ENCODE data around the gene GATA2.

The GATA2 gene

GRCh38 chr3:128480278-128480677 is 12.7 kb downstream of the GATA2 start:
- TF ChIP-seq CEBPB (IDR thresholded peaks at IDR 0.05), result no peak
- no peak for TF ChIP-seq NFIC (IDR thresholded peaks at IDR 0.05)
- TF ChIP-seq YY1 (IDR thresholded peaks at IDR 0.05; ENCODE audit: low read depth), result no peak
- no peak for TF ChIP-seq TAF1 (IDR thresholded peaks at IDR 0.05; ENCODE audit: low read depth)
- TF ChIP-seq RAD21 (IDR thresholded peaks at IDR 0.05; ENCODE audit: low read depth), result no peak
- TF ChIP-seq TCF12 (IDR thresholded peaks at IDR 0.05; ENCODE audit: low read depth), result no peak
- TF ChIP-seq ZBTB7A (IDR thresholded peaks at IDR 0.05; ENCODE audit: low read depth), result no peak
- TF ChIP-seq MAX (IDR thresholded peaks at IDR 0.05), result no peak
- TF ChIP-seq FOXM1 (IDR thresholded peaks at IDR 0.05; ENCODE audit: borderline replicate concordance, low read depth), result no peak
- TF ChIP-seq EP300 (IDR thresholded peaks at IDR 0.05; ENCODE audit: borderline replicate concordance), result no peak
- TF ChIP-seq REST (IDR thresholded peaks at IDR 0.05; ENCODE audit: low read depth), result no peak
- TF ChIP-seq USF1 (IDR thresholded peaks at IDR 0.05), result no peak
- TF ChIP-seq TEAD4 (IDR thresholded peaks at IDR 0.05), result no peak
- TF ChIP-seq CREB1 (IDR thresholded peaks at IDR 0.05; ENCODE audit: low read depth), result no peak
- no peak for TF ChIP-seq EGR1 (IDR thresholded peaks at IDR 0.05)

- no peak for TF ChIP-seq TAF1 (IDR thresholded peaks at IDR 0.05; ENCODE audit: low read depth)
Measured at GRCh38 chr3:128479558-128480086, 13.4 kb downstream of the GATA2 start.

GRCh38 chr3:128478576-128479506 is 14.2 kb downstream of the GATA2 start:
- TF ChIP-seq FOXM1 (IDR thresholded peaks at IDR 0.05; ENCODE audit: borderline replicate concordance, low read depth), result no peak
- no peak for TF ChIP-seq NFIC (IDR thresholded peaks at IDR 0.05)
- TF ChIP-seq YY1 (IDR thresholded peaks at IDR 0.05; ENCODE audit: low read depth), result no peak
- TF ChIP-seq MAX (IDR thresholded peaks at IDR 0.05), result no peak
- no peak for TF ChIP-seq CEBPB (IDR thresholded peaks at IDR 0.05)

- no peak for TF ChIP-seq FOXM1 (IDR thresholded peaks at IDR 0.05; ENCODE audit: borderline replicate concordance, low read depth)
- no peak for TF ChIP-seq ZBTB7A (IDR thresholded peaks at IDR 0.05; ENCODE audit: low read depth)
Measured at GRCh38 chr3:128476659-128477058, 16.3 kb downstream of the GATA2 start.

- TF ChIP-seq EP300 (IDR thresholded peaks at IDR 0.05; ENCODE audit: borderline replicate concordance) (no peak), TAF1 (IDR thresholded peaks at IDR 0.05; ENCODE audit: low read depth) (no peak), USF1 (IDR thresholded peaks at IDR 0.05) (no peak), TEAD4 (IDR thresholded peaks at IDR 0.05) (no peak), TCF12 (IDR thresholded peaks at IDR 0.05; ENCODE audit: low read depth) (no peak), YY1 (IDR thresholded peaks at IDR 0.05; ENCODE audit: low read depth) (no peak), ZBTB7A (IDR thresholded peaks at IDR 0.05; ENCODE audit: low read depth) (no peak), REST (IDR thresholded peaks at IDR 0.05; ENCODE audit: low read depth) (no peak), RAD21 (IDR thresholded peaks at IDR 0.05; ENCODE audit: low read depth) (no peak), FOXM1 (IDR thresholded peaks at IDR 0.05; ENCODE audit: borderline replicate concordance, low read depth) (no peak), CREB1 (IDR thresholded peaks at IDR 0.05; ENCODE audit: low read depth) (no peak)
Measured at GRCh38 chr3:128475355-128475754, 17.6 kb downstream of the GATA2 start.

- TF ChIP-seq EGR1 (IDR thresholded peaks at IDR 0.05), result no peak
- TF ChIP-seq FOXM1 (IDR thresholded peaks at IDR 0.05; ENCODE audit: borderline replicate concordance, low read depth), result no peak
- TF ChIP-seq EP300 (IDR thresholded peaks at IDR 0.05; ENCODE audit: borderline replicate concordance), result no peak
- TF ChIP-seq MAX (IDR thresholded peaks at IDR 0.05), result no peak
- TF ChIP-seq CEBPB (IDR thresholded peaks at IDR 0.05), result no peak
Measured at GRCh38 chr3:128473737-128474136, 19.3 kb downstream of the GATA2 start.
